ENCODE data around the gene ABCC2.
"Not testable (repeated sequence)": the region's sequence is repeated elsewhere in the genome, so short reads cannot be mapped to it uniquely, and the experiment has no call there.

ABCC2 gene

GRCh38 chr10:99782447-99783286, at the start of gene ABCC2:
Gene ABCC2, plus strand, starts transcription at chr10:99782640. Its CDS starts 205 bp downstream, at chr10:99782845.
- no peak within 1 kb of the TSS for H3K4me3 ChIP-seq
- no peak for DNase-seq (ENCODE audit: low spot score)
- H3K27ac ChIP-seq: no peak within 1 kb of the TSS
- TF ChIP-seq CTCF (IDR thresholded peaks at IDR 0.05): no peak

- no peak overlapping the region for H3K27ac ChIP-seq
- DNase-seq (ENCODE audit: low spot score): no peak
- H3K4me3 ChIP-seq: peak overlapping the region; percentile 97
- no peak for TF ChIP-seq CTCF (IDR thresholded peaks at IDR 0.05)
These were observed 49.1 kb upstream of the ABCC2 start for GRCh38 chr10:99733366-99733765.

GRCh38 chr10:99734111-99734510, 48.3 kb upstream of the ABCC2 start:
- not testable (repeated sequence) for H3K27ac ChIP-seq; H3K4me3 ChIP-seq; DNase-seq (ENCODE audit: low spot score)

GRCh38 chr10:99740260-99740659, 42.2 kb upstream of the ABCC2 start:
- no peak for TF ChIP-seq CTCF (IDR thresholded peaks at IDR 0.05)
- Histone ChIP-seq H3K27ac (no peak overlapping the region), H3K4me3 (no peak overlapping the region)
- no peak for DNase-seq (ENCODE audit: low spot score)

- DNase-seq (ENCODE audit: low spot score): no peak
- Histone ChIP-seq H3K4me3 (no peak overlapping the region), H3K27ac (no peak overlapping the region)
- TF ChIP-seq CTCF (IDR thresholded peaks at IDR 0.05): no peak
These were observed 41.4 kb upstream of the ABCC2 start for GRCh38 chr10:99740933-99741559.

GRCh38 chr10:99742254-99742653, 40.2 kb upstream of the ABCC2 start:
- H3K27ac ChIP-seq: no peak overlapping the region
- no peak for DNase-seq (ENCODE audit: low spot score)
- H3K4me3 ChIP-seq: no peak overlapping the region
- no peak for TF ChIP-seq CTCF (IDR thresholded peaks at IDR 0.05)

GRCh38 chr10:99742701-99743100, 39.7 kb upstream of the ABCC2 start:
- Histone ChIP-seq H3K4me3 (no peak overlapping the region), H3K27ac (no peak overlapping the region)
- DNase-seq (ENCODE audit: low spot score): no peak
- TF ChIP-seq CTCF (IDR thresholded peaks at IDR 0.05): no peak

Measured in coronary artery (tissue), 2 donors.